HFFc6 (cell line): ENCODE data around the gene SUMF1. TPM values are rescaled to one million over a fixed set of nuclear protein-coding genes. Genes with fewer than 3 reads are reported as not detected.
"Not testable (repeated sequence)": the region's sequence is repeated elsewhere in the genome, so short reads cannot be mapped to it uniquely, and the experiment has no call there.

Source experiments
- DNase-seq: peaks from one replicate; pipeline ENCODE4 v3.0.0-alpha.2; 2018
- H3K27ac Mint-ChIP-seq: 2 replicates; pipeline ENCODE4 v1.8.0; 2020; ENCODE audit warnings: mild to moderate bottlenecking, mixed read lengths
- H3K27me3 Mint-ChIP-seq: 2 replicates; pipeline ENCODE4 v1.8.0; 2021; ENCODE audit warnings: mild to moderate bottlenecking, moderate library complexity, mixed read lengths; ENCODE audit not compliant: insufficient read depth
- H3K36me3 Mint-ChIP-seq: 2 replicates; pipeline ENCODE4 v1.8.0; 2021; ENCODE audit warnings: low read depth, mixed read lengths
- H3K4me1 Mint-ChIP-seq: 2 replicates; pipeline ENCODE4 v1.8.0; 2020; ENCODE audit warnings: low read depth, mixed read lengths
- H3K4me3 Mint-ChIP-seq: 2 replicates; pipeline ENCODE4 v1.8.0; 2020; ENCODE audit warnings: mild to moderate bottlenecking, moderate library complexity, mixed read lengths
- H3K9me3 Mint-ChIP-seq: 2 replicates; pipeline ENCODE4 v1.8.0; 2020; ENCODE audit warnings: mild to moderate bottlenecking, mixed read lengths
- total RNA-seq, 6 experiments: library from RNA; stranded (reverse); fragmentation: NEBNext Ultra II Directional; extraction: Animal tissue kit (Norgen Biotek cat#: 25700); gene quantifications; 2 replicates in 1 of 6; 3 replicates in 5 of 6; pipeline ENCODE4 v1.2.3, GENCODE V29; 2021
- TF ChIP-seq, protein P1 (sequence below): fragments of 200-600 bp; sonication (generic); IDR thresholded peaks from 2 replicates; pipeline ENCODE4 v1.5.0; 2021; ENCODE audit warnings: antibody characterized with exemption, mild to moderate bottlenecking

Gene SUMF1
- total RNA-seq, 6 experiments from 2014 or later, result 33.5 to 38.0 (median 36.0) TPM

DNA sequence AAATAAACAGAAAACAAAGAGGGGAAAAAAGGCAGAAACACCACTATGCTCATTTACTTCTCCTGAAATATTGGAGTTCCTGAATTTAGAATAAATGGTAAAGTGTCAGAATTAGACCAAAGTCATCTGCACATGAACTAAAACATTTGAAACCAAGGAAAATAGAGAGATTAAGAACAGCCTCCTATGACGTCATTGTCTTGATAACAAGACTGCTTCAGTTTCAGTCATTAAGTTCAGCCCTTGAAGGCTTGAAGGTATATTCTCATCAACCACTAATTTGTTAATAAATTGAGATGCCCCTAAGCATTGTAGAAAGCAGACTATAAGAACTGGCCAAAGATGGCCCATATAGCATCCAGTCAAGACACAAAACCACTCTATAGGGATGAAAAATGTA lies 2.5 kb downstream of the SUMF1 start:
- peaks cover 14% of the 10 kb centered on the region for H3K4me1 Mint-ChIP-seq
- H3K9me3 Mint-ChIP-seq, result no peaks in the 10 kb centered on the region
- no peak overlapping the region for H3K27ac Mint-ChIP-seq
- H3K27me3 Mint-ChIP-seq, result no peaks in the 10 kb centered on the region
- no peak for DNase-seq
- TF ChIP-seq, protein P1, sequence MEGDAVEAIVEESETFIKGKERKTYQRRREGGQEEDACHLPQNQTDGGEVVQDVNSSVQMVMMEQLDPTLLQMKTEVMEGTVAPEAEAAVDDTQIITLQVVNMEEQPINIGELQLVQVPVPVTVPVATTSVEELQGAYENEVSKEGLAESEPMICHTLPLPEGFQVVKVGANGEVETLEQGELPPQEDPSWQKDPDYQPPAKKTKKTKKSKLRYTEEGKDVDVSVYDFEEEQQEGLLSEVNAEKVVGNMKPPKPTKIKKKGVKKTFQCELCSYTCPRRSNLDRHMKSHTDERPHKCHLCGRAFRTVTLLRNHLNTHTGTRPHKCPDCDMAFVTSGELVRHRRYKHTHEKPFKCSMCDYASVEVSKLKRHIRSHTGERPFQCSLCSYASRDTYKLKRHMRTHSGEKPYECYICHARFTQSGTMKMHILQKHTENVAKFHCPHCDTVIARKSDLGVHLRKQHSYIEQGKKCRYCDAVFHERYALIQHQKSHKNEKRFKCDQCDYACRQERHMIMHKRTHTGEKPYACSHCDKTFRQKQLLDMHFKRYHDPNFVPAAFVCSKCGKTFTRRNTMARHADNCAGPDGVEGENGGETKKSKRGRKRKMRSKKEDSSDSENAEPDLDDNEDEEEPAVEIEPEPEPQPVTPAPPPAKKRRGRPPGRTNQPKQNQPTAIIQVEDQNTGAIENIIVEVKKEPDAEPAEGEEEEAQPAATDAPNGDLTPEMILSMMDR, result no peak
- no peaks in the 10 kb centered on the region for H3K36me3 Mint-ChIP-seq
- no peak overlapping the region for H3K4me3 Mint-ChIP-seq

DNA sequence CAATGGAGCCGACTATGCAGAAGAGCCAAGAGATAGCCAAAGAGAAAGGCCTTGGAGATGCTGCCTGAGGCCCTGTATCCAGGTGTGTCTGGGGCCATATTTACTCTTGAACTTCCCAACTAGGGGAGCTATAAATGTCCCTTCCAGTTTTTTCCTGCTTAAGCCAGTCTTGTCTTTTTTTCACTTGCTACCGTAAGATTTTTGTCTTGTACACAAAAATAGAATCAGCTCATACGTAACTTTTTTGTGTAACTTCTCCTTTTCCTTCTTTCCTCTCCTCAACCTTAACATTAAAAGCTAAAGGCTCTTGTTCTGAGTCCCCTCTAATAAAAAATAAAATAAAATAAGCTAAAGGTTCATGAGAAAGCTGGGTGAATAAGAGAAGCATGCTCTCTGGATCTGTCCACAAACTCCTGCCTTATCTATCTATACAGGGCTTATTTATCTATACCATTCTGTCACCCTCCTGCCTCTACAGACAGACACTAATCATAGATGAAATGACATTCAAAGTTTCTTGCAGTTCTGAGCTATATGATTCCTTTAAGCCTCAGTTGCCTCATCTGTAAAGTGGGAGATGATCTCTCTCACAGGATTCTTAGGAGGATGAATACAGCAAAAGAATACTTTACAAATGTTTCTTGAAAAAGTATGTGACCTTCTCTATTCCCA lies 4.6 kb downstream of the SUMF1 start:
- Mint-ChIP-seq H3K27ac (no peak overlapping the region), H3K27me3 (no peaks in the 10 kb centered on the region), H3K4me1 (peaks cover 12% of the 10 kb centered on the region), H3K36me3 (no peaks in the 10 kb centered on the region), H3K9me3 (no peaks in the 10 kb centered on the region), H3K4me3 (no peak overlapping the region)
- TF ChIP-seq, protein P1, result no peak
- DNase-seq, result no peak

DNA sequence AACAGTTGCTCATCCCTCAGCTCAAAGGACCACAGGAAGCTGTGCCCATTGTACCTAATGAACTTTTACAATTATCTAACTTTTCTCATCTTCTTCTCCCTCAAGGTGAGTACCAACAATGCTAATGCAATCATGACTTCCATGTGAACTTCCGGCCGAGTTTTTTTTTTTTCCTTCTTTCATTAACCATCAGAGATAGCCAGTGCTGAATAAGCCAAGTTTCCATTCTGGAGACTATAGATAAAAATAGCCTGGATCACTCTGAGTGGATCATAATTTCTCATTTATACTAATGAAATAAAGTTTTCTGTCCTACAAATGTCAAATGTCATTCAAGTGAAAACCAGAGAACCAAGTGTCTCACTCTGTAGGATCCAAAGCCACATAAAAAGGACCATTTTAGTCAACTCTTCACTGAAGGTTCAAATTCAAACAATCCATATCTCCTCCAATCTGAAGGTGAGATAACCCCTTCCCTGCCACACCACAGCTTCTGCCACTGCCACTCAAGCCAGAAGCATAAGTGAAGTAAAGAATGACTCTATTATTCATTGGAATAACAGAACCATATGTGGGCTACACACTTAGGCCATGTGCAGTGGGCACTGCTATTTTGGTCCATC lies 5.5 kb downstream of the SUMF1 start:
- H3K36me3 Mint-ChIP-seq, result no peaks in the 10 kb centered on the region
- H3K9me3 Mint-ChIP-seq, result no peaks in the 10 kb centered on the region
- DNase-seq, result no peak
- TF ChIP-seq, protein P1, result no peak
- H3K4me3 Mint-ChIP-seq, result no peak overlapping the region
- peaks cover 8% of the 10 kb centered on the region for H3K4me1 Mint-ChIP-seq
- no peak overlapping the region for H3K27ac Mint-ChIP-seq
- no peaks in the 10 kb centered on the region for H3K27me3 Mint-ChIP-seq

DNA sequence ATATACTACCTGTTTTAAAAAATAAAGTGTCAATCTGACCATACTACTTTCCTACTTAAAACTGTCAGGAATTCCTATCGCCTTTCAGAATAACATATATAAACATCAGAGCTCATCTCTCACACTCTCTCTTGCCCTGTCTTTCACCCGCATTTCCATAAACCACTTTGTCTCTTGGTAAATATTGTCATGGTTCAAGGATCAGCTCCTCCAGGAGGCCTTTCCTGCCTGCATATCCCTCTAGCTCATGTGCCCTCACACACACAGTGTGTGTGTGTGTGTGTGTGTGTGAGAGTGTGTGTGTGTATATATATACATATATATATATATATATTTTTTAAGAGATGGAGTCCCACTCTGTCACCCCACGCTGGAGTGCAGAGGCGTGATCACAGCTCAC lies 6.7 kb downstream of the SUMF1 start:
- TF ChIP-seq, protein P1, result no peak
- H3K27me3 Mint-ChIP-seq, result no peaks in the 10 kb centered on the region

DNA sequence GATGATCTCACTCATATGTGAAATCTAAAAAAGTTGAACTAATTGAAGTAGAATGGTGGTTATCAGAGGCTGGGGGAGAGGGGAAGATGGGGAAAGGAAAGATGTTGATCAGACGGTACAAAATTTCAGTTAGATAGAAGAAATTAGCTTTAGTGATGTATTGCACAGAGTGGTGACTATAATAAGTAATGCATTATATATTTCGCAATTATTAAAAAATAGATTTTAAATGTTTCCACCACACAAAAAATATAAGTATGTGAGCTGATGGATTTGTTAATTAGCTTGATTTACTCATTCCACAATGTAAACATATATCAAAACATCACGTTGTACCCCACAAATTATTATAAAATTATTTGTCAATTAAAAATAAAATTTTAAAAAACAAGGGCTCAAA lies 8.1 kb downstream of the SUMF1 start:
- no peak overlapping the region for H3K4me3 Mint-ChIP-seq
- no peaks in the 10 kb centered on the region for H3K36me3 Mint-ChIP-seq
- H3K27me3 Mint-ChIP-seq, result no peaks in the 10 kb centered on the region
- H3K4me1 Mint-ChIP-seq, result peaks cover 10% of the 10 kb centered on the region
- DNase-seq, result no peak
- TF ChIP-seq, protein P1, result no peak
- H3K9me3 Mint-ChIP-seq, result no peaks in the 10 kb centered on the region
- H3K27ac Mint-ChIP-seq, result no peak overlapping the region

More for the DNA sequence above, 6.7 kb downstream of the SUMF1 start:
- no peak overlapping the region for H3K4me3 Mint-ChIP-seq
- no peaks in the 10 kb centered on the region for H3K9me3 Mint-ChIP-seq
- peaks cover under 1% of the 10 kb centered on the region for H3K4me1 Mint-ChIP-seq
- H3K36me3 Mint-ChIP-seq, result no peaks in the 10 kb centered on the region
- no peak overlapping the region for H3K27ac Mint-ChIP-seq
- DNase-seq, result no peak

DNA sequence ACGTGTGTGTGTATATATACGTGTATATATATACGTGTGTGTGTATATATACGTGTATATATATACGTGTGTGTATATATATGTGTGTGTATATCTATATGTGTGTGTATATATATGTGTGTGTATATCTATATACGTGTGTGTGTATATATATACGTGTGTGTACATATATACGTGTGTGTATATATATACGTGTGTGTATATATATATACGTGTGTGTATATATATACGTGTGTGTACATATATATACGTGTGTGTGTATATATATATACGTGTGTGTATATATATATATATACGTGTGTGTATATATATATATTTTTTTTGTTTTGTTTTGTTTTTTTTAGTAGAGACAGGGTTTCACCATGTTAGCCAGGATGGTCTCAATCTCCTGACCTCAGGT lies 10.3 kb downstream of the SUMF1 start:
- H3K9me3 Mint-ChIP-seq, H3K36me3 Mint-ChIP-seq, H3K27ac Mint-ChIP-seq, H3K4me3 Mint-ChIP-seq, H3K27me3 Mint-ChIP-seq, DNase-seq: not testable (repeated sequence)
- peaks cover 13% of the 10 kb centered on the region for H3K4me1 Mint-ChIP-seq
